SK-N-MC (cell line): ENCODE measurements around the gene DYDC2.

Source experiments
- EZH2 ChIP-seq: fragments of 200-600 bp; sonication (generic); IDR thresholded peaks from one replicate; pipeline ENCODE4 v1.6.1; 2017; ENCODE audit warnings: antibody characterized with exemption
- POLR2AphosphoS5 ChIP-seq: IDR thresholded peaks from 2 replicates; pipeline ENCODE4 v1.6.1; 2012; ENCODE audit warnings: mild to moderate bottlenecking, low read depth, low read length, borderline replicate concordance

DNA sequence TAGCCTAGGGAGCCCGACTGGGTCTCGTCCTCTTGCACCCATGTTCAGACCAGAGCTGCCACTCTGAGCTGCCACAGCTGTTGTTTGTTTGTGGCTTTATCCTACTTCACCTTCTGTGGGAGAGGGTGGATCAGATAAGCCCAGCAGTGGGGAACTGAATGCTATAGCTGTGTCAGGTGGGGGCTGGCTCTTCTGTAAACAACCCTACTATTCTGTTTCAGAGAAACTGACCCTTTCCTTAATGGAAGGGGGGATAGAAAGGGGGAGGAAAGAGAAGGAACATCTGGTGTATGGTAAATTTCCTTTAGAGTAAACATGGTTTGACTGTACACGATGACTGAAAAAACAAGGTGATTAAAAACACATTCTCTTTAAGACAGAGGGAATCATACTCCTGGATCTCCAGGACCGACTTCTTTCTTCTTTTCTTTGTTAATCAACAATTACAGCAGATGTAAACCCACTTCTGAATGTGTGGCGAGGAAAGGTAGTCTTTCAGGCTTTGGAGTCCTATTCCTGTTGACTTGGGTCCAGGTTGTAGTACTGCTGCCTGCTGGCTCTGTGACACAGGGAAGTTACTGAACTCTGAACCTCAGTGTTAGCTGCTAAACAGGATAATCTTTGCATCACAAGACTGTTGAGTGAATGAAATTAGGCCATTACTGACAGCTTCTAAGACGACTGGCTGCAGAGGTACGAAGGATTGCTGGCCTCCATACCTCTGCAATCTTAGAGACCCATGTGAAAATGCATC, 57.7 kb downstream of the DYDC2 start:
- TF ChIP-seq POLR2AphosphoS5 (no peak), EZH2 (no peak)
